Activated CD8-positive, alpha-beta T cell treated with anti-CD3 and anti-CD28 coated beads, Interleukin-2, amount 10 ng/mL, durations not matched to agents 7 days and 5 days (primary cell): Measurements from ENCODE around the gene PLBD1. TPM values are rescaled to one million over a fixed set of nuclear protein-coding genes. Genes with fewer than 3 reads are reported as not detected.

Experiments
- ATAC-seq: fragments of 150-1000 bp; cut with Tn5 transposase; one replicate; pipeline ENCODE4 v1.10.0; 2021; ENCODE audit warnings: moderate library complexity
- CTCF ChIA-PET: fragments of 350-600 bp; sonication (Branson Sonifier 250); formaldehyde crosslinking; loops from one replicate; lab custom pipeline; 2021; ENCODE audit warnings: antibody characterized with exemption; lab: Charles Lee
- POLR2A ChIA-PET: fragments of 350-600 bp; sonication (Branson Sonifier 250); formaldehyde crosslinking; loops from one replicate; lab custom pipeline; 2021; ENCODE audit warnings: antibody characterized with exemption; lab: Charles Lee
- DNase-seq: peaks from one replicate; pipeline ENCODE4 v3.0.0-alpha.2; 2020
- H3K27ac Mint-ChIP-seq: one replicate; pipeline ENCODE4 v1.8.0; 2021; ENCODE audit warnings: mild to moderate bottlenecking, mixed read lengths
- H3K27me3 Mint-ChIP-seq: one replicate; pipeline ENCODE4 v1.8.0; 2021; ENCODE audit warnings: low read depth, mixed read lengths
- H3K36me3 Mint-ChIP-seq: one replicate; pipeline ENCODE4 v1.8.0; 2021; ENCODE audit warnings: low read depth, mixed read lengths
- H3K4me1 Mint-ChIP-seq: one replicate; pipeline ENCODE4 v1.8.0; 2021; ENCODE audit warnings: low read depth, mixed read lengths
- H3K4me3 Mint-ChIP-seq: one replicate; pipeline ENCODE4 v1.8.0; 2021; ENCODE audit warnings: mild to moderate bottlenecking, mixed read lengths
- H3K9me3 Mint-ChIP-seq: one replicate; pipeline ENCODE4 v1.8.0; 2022; ENCODE audit warnings: mixed read lengths; ENCODE audit not compliant: insufficient read depth
- total RNA-seq, 2 experiments: library from RNA; stranded (reverse); gene quantifications; one replicate each; pipeline ENCODE4 v1.2.3, GENCODE V29; 2021

Gene PLBD1
- total RNA-seq, 2 experiments from 2014 or later = not detected

GRCh38 chr12:14589169-14590004 lies 21.7 kb upstream of the PLBD1 start:
- ATAC-seq (no peak), DNase-seq (no peak)
- no peaks in the 10 kb centered on the region for H3K4me1 Mint-ChIP-seq
- H3K27me3 Mint-ChIP-seq = no peaks in the 10 kb centered on the region
- H3K9me3 Mint-ChIP-seq = no peaks in the 10 kb centered on the region
- ChIA-PET CTCF (no interaction called here), POLR2A (no interaction called here)
- no peaks in the 10 kb centered on the region for H3K36me3 Mint-ChIP-seq
- no peak overlapping the region for H3K4me3 Mint-ChIP-seq
- H3K27ac Mint-ChIP-seq = no peak overlapping the region

- ATAC-seq (no peak), DNase-seq (no peak)
- Mint-ChIP-seq H3K4me3 (no peak overlapping the region), H3K4me1 (no peaks in the 10 kb centered on the region), H3K9me3 (no peaks in the 10 kb centered on the region), H3K36me3 (no peaks in the 10 kb centered on the region), H3K27me3 (no peaks in the 10 kb centered on the region), H3K27ac (no peak overlapping the region)
- CTCF ChIA-PET = no interaction called here
- POLR2A ChIA-PET = no interaction called here
Measured at GRCh38 chr12:14588571-14588970, 20.9 kb upstream of the PLBD1 start.

GRCh38 chr12:14578646-14579045 lies 11.0 kb upstream of the PLBD1 start:
- DNase-seq = no peak
- POLR2A ChIA-PET = no interaction called here
- H3K36me3 Mint-ChIP-seq = no peaks in the 10 kb centered on the region
- no peak for ATAC-seq
- CTCF ChIA-PET = no interaction called here
- H3K27ac Mint-ChIP-seq = no peak overlapping the region
- H3K27me3 Mint-ChIP-seq = peaks cover 4% of the 10 kb centered on the region
- peaks cover 16% of the 10 kb centered on the region for H3K4me1 Mint-ChIP-seq
- H3K4me3 Mint-ChIP-seq = no peak overlapping the region
- H3K9me3 Mint-ChIP-seq = no peaks in the 10 kb centered on the region

GRCh38 chr12:14577344-14577743 lies 9.7 kb upstream of the PLBD1 start:
- H3K4me3 Mint-ChIP-seq = no peak overlapping the region
- ATAC-seq (peak; percentile 77), DNase-seq (peak; percentile 30)
- H3K4me1 Mint-ChIP-seq = peaks cover 16% of the 10 kb centered on the region
- peaks cover 4% of the 10 kb centered on the region for H3K27me3 Mint-ChIP-seq
- POLR2A ChIA-PET = no interaction called here
- H3K27ac Mint-ChIP-seq = no peak overlapping the region
- H3K9me3 Mint-ChIP-seq = no peaks in the 10 kb centered on the region
- H3K36me3 Mint-ChIP-seq = no peaks in the 10 kb centered on the region
- CTCF ChIA-PET = no interaction called here

GRCh38 chr12:14576896-14577295 lies 9.2 kb upstream of the PLBD1 start:
- Mint-ChIP-seq H3K27ac (no peak overlapping the region), H3K9me3 (no peaks in the 10 kb centered on the region), H3K36me3 (no peaks in the 10 kb centered on the region), H3K27me3 (peaks cover 8% of the 10 kb centered on the region), H3K4me3 (no peak overlapping the region), H3K4me1 (peaks cover 16% of the 10 kb centered on the region)
- POLR2A ChIA-PET = no interaction called here
- DNase-seq = peak; percentile 16
- peak; percentile 19 for ATAC-seq
- CTCF ChIA-PET = no interaction called here

- ChIA-PET CTCF (no interaction called here), POLR2A (no interaction called here)
- DNase-seq (no peak), ATAC-seq (no peak)
- H3K27me3 Mint-ChIP-seq = peaks cover 8% of the 10 kb centered on the region
- H3K36me3 Mint-ChIP-seq = no peaks in the 10 kb centered on the region
- H3K9me3 Mint-ChIP-seq = no peaks in the 10 kb centered on the region
- H3K27ac Mint-ChIP-seq = no peak overlapping the region
- H3K4me1 Mint-ChIP-seq = peaks cover 16% of the 10 kb centered on the region
- H3K4me3 Mint-ChIP-seq = no peak overlapping the region
Measured at GRCh38 chr12:14575585-14575984, 7.9 kb upstream of the PLBD1 start.

- Mint-ChIP-seq H3K27me3 (peaks cover 24% of the 10 kb centered on the region), H3K27ac (no peak overlapping the region), H3K9me3 (no peaks in the 10 kb centered on the region), H3K36me3 (no peaks in the 10 kb centered on the region), H3K4me3 (no peak overlapping the region), H3K4me1 (peaks cover 15% of the 10 kb centered on the region)
- ChIA-PET POLR2A (no interaction called here), CTCF (no interaction called here)
- DNase-seq (no peak), ATAC-seq (no peak)
Measured at GRCh38 chr12:14573118-14573517, 5.4 kb upstream of the PLBD1 start.

GRCh38 chr12:14572401-14572800 lies 4.7 kb upstream of the PLBD1 start:
- CTCF ChIA-PET = interaction anchor here (1.0 kb wide), 1 partner anchor 335 kb away, joined by 3 read pairs; no protein-coding TSS in a partner anchor
- ATAC-seq = no peak
- H3K27me3 Mint-ChIP-seq = peaks cover 29% of the 10 kb centered on the region

GRCh38 chr12:14571779-14572178 lies 4.1 kb upstream of the PLBD1 start:
- Mint-ChIP-seq H3K36me3 (no peaks in the 10 kb centered on the region), H3K27me3 (peaks cover 31% of the 10 kb centered on the region), H3K4me1 (peaks cover 6% of the 10 kb centered on the region), H3K27ac (no peak overlapping the region), H3K9me3 (no peaks in the 10 kb centered on the region), H3K4me3 (no peak overlapping the region)
- ChIA-PET CTCF (interaction anchor here (1.0 kb wide), 1 partner anchor 334 kb away, joined by 3 read pairs; no protein-coding TSS in a partner anchor), POLR2A (no interaction called here)
- DNase-seq (no peak), ATAC-seq (no peak)

More at GRCh38 chr12:14572401-14572800, 4.7 kb upstream of the PLBD1 start:
- no peaks in the 10 kb centered on the region for H3K9me3 Mint-ChIP-seq
- no peak overlapping the region for H3K27ac Mint-ChIP-seq
- no peak for DNase-seq
- POLR2A ChIA-PET = no interaction called here
- peaks cover 11% of the 10 kb centered on the region for H3K4me1 Mint-ChIP-seq
- no peak overlapping the region for H3K4me3 Mint-ChIP-seq
- no peaks in the 10 kb centered on the region for H3K36me3 Mint-ChIP-seq

- no peak for ATAC-seq
- H3K27me3 Mint-ChIP-seq = peaks cover 40% of the 10 kb centered on the region
- no peaks in the 10 kb centered on the region for H3K36me3 Mint-ChIP-seq
- no peak for DNase-seq
- POLR2A ChIA-PET = no interaction called here
- H3K9me3 Mint-ChIP-seq = no peaks in the 10 kb centered on the region
- CTCF ChIA-PET = interaction anchor here (1.0 to 1.5 kb wide), 3 partner anchors 11 to 332 kb away, joined by 3 to 5 read pairs (median 3); no protein-coding TSS in a partner anchor
- no peak overlapping the region for H3K27ac Mint-ChIP-seq
- H3K4me3 Mint-ChIP-seq = no peak overlapping the region
- peaks cover 2% of the 10 kb centered on the region for H3K4me1 Mint-ChIP-seq
Measured at GRCh38 chr12:14570231-14570630, 2.5 kb upstream of the PLBD1 start.

- H3K4me1 Mint-ChIP-seq = peaks cover 7% of the 10 kb centered on the region
- H3K9me3 Mint-ChIP-seq = no peaks in the 10 kb centered on the region
- CTCF ChIA-PET = no interaction called here
- peaks cover 24% of the 10 kb centered on the region for H3K27me3 Mint-ChIP-seq
- ATAC-seq (no peak), DNase-seq (no peak)
- POLR2A ChIA-PET = no interaction called here
- no peaks in the 10 kb centered on the region for H3K36me3 Mint-ChIP-seq
- H3K27ac Mint-ChIP-seq = no peak overlapping the region
- no peak overlapping the region for H3K4me3 Mint-ChIP-seq
Measured at GRCh38 chr12:14564336-14564959, 3.2 kb downstream of the PLBD1 start.

- ChIA-PET CTCF (no interaction called here), POLR2A (no interaction called here)
- no peaks in the 10 kb centered on the region for H3K9me3 Mint-ChIP-seq
- H3K27ac Mint-ChIP-seq = no peak overlapping the region
- no peaks in the 10 kb centered on the region for H3K36me3 Mint-ChIP-seq
- DNase-seq (no peak), ATAC-seq (no peak)
- peaks cover 7% of the 10 kb centered on the region for H3K4me1 Mint-ChIP-seq
- H3K27me3 Mint-ChIP-seq = peaks cover 17% of the 10 kb centered on the region
- H3K4me3 Mint-ChIP-seq = no peak overlapping the region
Measured at GRCh38 chr12:14563046-14563445, 4.6 kb downstream of the PLBD1 start.
